H1 (cell line): Measurements from ENCODE around the gene CAPN6. TPM values are rescaled to one million over a fixed set of nuclear protein-coding genes. Genes with fewer than 3 reads are reported as not detected.

Source experiments
- CTCF ChIA-PET: fragments of 300-600 bp; sonication (Branson Sonifier 250); formaldehyde crosslinking; loops from one replicate; lab custom pipeline; 2021; ENCODE audit not compliant: partially characterized antibody; lab: Charles Lee
- POLR2A ChIA-PET: fragments of 300-600 bp; sonication (Branson Sonifier 250); formaldehyde crosslinking; loops from one replicate; lab custom pipeline; 2021; ENCODE audit warnings: inconsistent platforms; ENCODE audit not compliant: partially characterized antibody; lab: Charles Lee
- DNase-seq, 2 experiments: peaks; one replicate each; pipeline versions ENCODE4 v3.0.0 to v3.0.0-alpha.2; 2010 to 2022; ENCODE audit warnings: low spot score in 2 of 2, low read depth in 1 of 2, mixed read lengths in 1 of 2
- FAIRE-seq: peaks from 2 replicates; lab custom pipeline; 2011; peaks lifted over from hg19 to GRCh38; lab: Jason Lieb, UNC
- H2AFZ ChIP-seq: 2 replicates; pipeline ENCODE4 v1.8.1; 2012; ENCODE audit warnings: low read length, inconsistent platforms
- H2AK5ac ChIP-seq: 2 replicates; pipeline ENCODE4 v1.6.1; 2013; ENCODE audit warnings: low read depth, low read length
- H2BK120ac ChIP-seq: replicated peaks from 2 replicates; pipeline ENCODE3; 2013; ENCODE audit warnings: low read depth, low read length, inconsistent platforms
- H2BK12ac ChIP-seq: 2 replicates; pipeline ENCODE4 v1.6.1; 2013; ENCODE audit warnings: low read depth, low read length
- H2BK15ac ChIP-seq: 2 replicates; pipeline ENCODE4 v1.6.1; 2013; ENCODE audit warnings: low read length
- H2BK20ac ChIP-seq: 2 replicates; pipeline ENCODE4 v1.6.1; 2013; ENCODE audit warnings: low read length
- H2BK5ac ChIP-seq: 2 replicates; pipeline ENCODE4 v1.6.1; 2013; ENCODE audit warnings: low read depth, low read length
- H3K14ac ChIP-seq: 2 replicates; pipeline ENCODE4 v1.6.1; 2013; ENCODE audit warnings: inconsistent platforms; ENCODE audit not compliant: insufficient read length
- H3K18ac ChIP-seq: 2 replicates; pipeline ENCODE4 v1.6.1; 2013; ENCODE audit warnings: low read length; ENCODE audit errors: extremely low read depth
- H3K23ac ChIP-seq: 2 replicates; pipeline ENCODE4 v1.6.1; 2013; ENCODE audit warnings: inconsistent platforms; ENCODE audit not compliant: insufficient read length
- H3K23me2 ChIP-seq: 2 replicates; pipeline ENCODE4 v1.6.1; 2013; ENCODE audit warnings: low read depth, low read length
- H3K27ac ChIP-seq: 2 replicates; pipeline ENCODE4 v1.6.1; 2011; ENCODE audit warnings: low read depth, low read length, inconsistent platforms
- H3K27me3 ChIP-seq, 4 experiments: replicated peaks in 1 of 4; 1 replicate in 1 of 4; 2 replicates in 3 of 4; pipeline versions ENCODE4 v1.6.1 to v1.8.1; 2011 to 2013; ENCODE audit warnings: low read length in 3 of 4, mild to moderate bottlenecking in 3 of 4, inconsistent platforms in 2 of 4, mixed read lengths in 2 of 4, moderate library complexity in 1 of 4; ENCODE audit not compliant: control insufficient read depth in 3 of 4, insufficient read depth in 3 of 4; ENCODE audit errors: extremely low read depth in 1 of 4
- H3K36me3 ChIP-seq, 4 experiments: 2 replicates each; pipeline versions ENCODE4 v1.6.1 to v1.8.1; 2011 to 2013; ENCODE audit warnings: mild to moderate bottlenecking in 4 of 4, low read length in 3 of 4, moderate library complexity in 2 of 4, control low read depth in 1 of 4, inconsistent platforms in 1 of 4; ENCODE audit not compliant: insufficient read depth in 4 of 4, control insufficient read depth in 2 of 4
- H3K4ac ChIP-seq: replicated peaks from 2 replicates; pipeline ENCODE3; 2013; ENCODE audit warnings: low read length, low read depth, mixed read lengths, inconsistent platforms; ENCODE audit not compliant: insufficient read length
- H3K4me1 ChIP-seq, 4 experiments: replicated peaks in 1 of 4; 1 replicate in 1 of 4; 2 replicates in 3 of 4; pipeline versions ENCODE4 v1.6.1 to v1.8.1; 2011 to 2013; ENCODE audit warnings: low read length in 3 of 4, inconsistent platforms in 2 of 4, mixed read lengths in 1 of 4; ENCODE audit not compliant: insufficient read depth in 4 of 4, control insufficient read depth in 3 of 4
- H3K4me2 ChIP-seq, 2 experiments: 2 replicates each; pipeline versions ENCODE4 v1.6.1 to v1.8.1; 2011 to 2013; ENCODE audit warnings: low read depth in 2 of 2, low read length in 2 of 2, control low read depth in 1 of 2, inconsistent platforms in 1 of 2, mild to moderate bottlenecking in 1 of 2; ENCODE audit not compliant: insufficient read depth in 1 of 2
- H3K4me3 ChIP-seq, 4 experiments: fragments of 200-600, 300-600 bp in 1 of 4; sonication (generic), shearing (Covaris generic), sonication (Bioruptor Twin) in 1 of 4; 2 replicates each; pipeline versions ENCODE4 v1.5.1 to v1.8.1; 2011 to 2016; ENCODE audit warnings: low read length in 4 of 4, low read depth in 3 of 4, control low read depth in 2 of 4, inconsistent platforms in 2 of 4, mild to moderate bottlenecking in 2 of 4, mixed read lengths in 1 of 4, moderate library complexity in 1 of 4; ENCODE audit not compliant: insufficient read depth in 2 of 4; ENCODE audit errors: extremely low read depth in 1 of 4
- H3K56ac ChIP-seq: replicated peaks from 2 replicates; pipeline ENCODE3; 2013; ENCODE audit warnings: low read depth, mild to moderate bottlenecking, mixed read lengths, low read length, inconsistent platforms; ENCODE audit not compliant: insufficient read length
- H3K79me1 ChIP-seq: 2 replicates; pipeline ENCODE4 v1.6.1; 2013; ENCODE audit warnings: low read depth, low read length, control low read depth
- H3K79me2 ChIP-seq, 2 experiments: 2 replicates each; pipeline versions ENCODE4 v1.6.1 to v1.8.1; 2012 to 2013; ENCODE audit warnings: low read length in 2 of 2, mild to moderate bottlenecking in 2 of 2, inconsistent platforms in 1 of 2; ENCODE audit not compliant: insufficient read depth in 2 of 2, control insufficient read depth in 1 of 2
- H3K9ac ChIP-seq, 4 experiments: replicated peaks in 1 of 4; 1 replicate in 1 of 4; 2 replicates in 3 of 4; pipeline versions ENCODE4 v1.6.1 to v1.8.1; 2011 to 2013; ENCODE audit warnings: low read depth in 3 of 4, low read length in 3 of 4, control low read depth in 2 of 4, mild to moderate bottlenecking in 2 of 4, moderate library complexity in 2 of 4, inconsistent platforms in 1 of 4; ENCODE audit errors: extremely low read depth in 1 of 4
- H3K9me3 ChIP-seq, 2 experiments: 2 replicates each; pipeline versions ENCODE4 v1.6.1 to v1.8.1; 2012 to 2013; ENCODE audit warnings: mild to moderate bottlenecking in 2 of 2, moderate library complexity in 2 of 2, control low read depth in 1 of 2, inconsistent platforms in 1 of 2, low read depth in 1 of 2, low read length in 1 of 2, mixed read lengths in 1 of 2; ENCODE audit not compliant: insufficient read depth in 2 of 2
- H4K20me1 ChIP-seq, 2 experiments: replicated peaks in 1 of 2; 2 replicates each; pipeline versions ENCODE3 to v1.8.1; 2011 to 2013; ENCODE audit warnings: inconsistent platforms in 2 of 2, low read length in 2 of 2, mild to moderate bottlenecking in 1 of 2; ENCODE audit not compliant: insufficient read depth in 2 of 2, control insufficient read depth in 1 of 2
- H4K5ac ChIP-seq: 2 replicates; pipeline ENCODE4 v1.6.1; 2013; ENCODE audit warnings: low read length, low read depth, mixed read lengths, inconsistent platforms; ENCODE audit not compliant: insufficient read length
- H4K8ac ChIP-seq: 2 replicates; pipeline ENCODE4 v1.8.0; 2013; ENCODE audit warnings: mild to moderate bottlenecking, moderate library complexity, low read length, inconsistent platforms; ENCODE audit not compliant: insufficient read depth; ENCODE audit errors: extremely low read depth
- H4K91ac ChIP-seq: replicated peaks from 2 replicates; pipeline ENCODE3; 2013; ENCODE audit warnings: low read length, mixed read lengths, inconsistent platforms; ENCODE audit not compliant: insufficient read length
- BRCA1 ChIP-seq: IDR thresholded peaks from 2 replicates; pipeline ENCODE4 v1.6.1; 2012; ENCODE audit warnings: low read depth, low read length, improper control_type of control experiment
- KDM5A ChIP-seq: fragments of 200-600 bp; IDR thresholded peaks from 2 replicates; pipeline ENCODE4 v1.7.1; 2012; ENCODE audit warnings: mild to moderate bottlenecking, low read length, inconsistent platforms, mixed read lengths
- RBBP5 ChIP-seq: IDR thresholded peaks from 2 replicates; pipeline ENCODE4 v1.7.1; 2012; ENCODE audit warnings: low read depth, mild to moderate bottlenecking, inconsistent platforms, low read length, moderate library complexity, borderline replicate concordance
- RXRA ChIP-seq: IDR thresholded peaks from 2 replicates; pipeline ENCODE4 v1.6.1; 2011; ENCODE audit warnings: low read depth, mild to moderate bottlenecking, low read length, moderate library complexity; ENCODE audit not compliant: insufficient read depth
- SRF ChIP-seq: IDR thresholded peaks from 2 replicates; pipeline ENCODE4 v1.6.1; 2011; ENCODE audit warnings: mild to moderate bottlenecking, low read depth, low read length, moderate library complexity
- TAF7 ChIP-seq: optimal IDR thresholded peaks from 2 replicates; pipeline ENCODE3; 2011; ENCODE audit warnings: low read depth, mild to moderate bottlenecking, inconsistent platforms, low read length, moderate library complexity, borderline replicate concordance
- WGBS, 2 experiments: shearing (Covaris generic) in 1 of 2; methylation state at CpG; one replicate each; pipeline versions ENCODE4 v1.1.6 to v1.1.7; 2013 to 2015; ENCODE audit warnings: low lambda C conversion rate in 2 of 2, mixed read lengths in 2 of 2, inconsistent platforms in 1 of 2, low coverage in 1 of 2, missing lambda C conversion rate in 1 of 2; ENCODE audit not compliant: insufficient replicate concordance in 2 of 2, insufficient coverage in 1 of 2, insufficient read length in 1 of 2; ENCODE audit errors: extremely low coverage in 1 of 2, missing lambda C conversion rate in 1 of 2; 5-methylcytosine and 5-hydroxymethylcytosine counted together
- polyA plus RNA-seq, 7 experiments: library from polyadenylated mRNA; depleted of rRNA in 3 of 7; stranded (reverse) in 5 of 7; unstranded in 2 of 7; fragments of >200 nt in 5 of 7; fragments of 200-250 nt in 2 of 7; gene quantifications; 1 replicate in 5 of 7; 2 replicates in 1 of 7; 4 replicates in 1 of 7; pipeline versions ENCODE4 v1.2.1 to v1.2.3, GENCODE V29; 2011 to 2013; ENCODE audit warnings: missing spikeins in 2 of 7, mixed read lengths in 2 of 7
- total RNA-seq: library from RNA; stranded (reverse); fragmentation: NEBNext Ultra II Directional; extraction: Animal tissue kit (Norgen Biotek cat#: 25700); gene quantifications from 2 replicates; pipeline ENCODE4 v1.2.1, GENCODE V29; 2021
- TF ChIP-seq, protein P1 (sequence below): IDR thresholded peaks from 2 replicates; pipeline ENCODE4 v1.6.1; 2012; ENCODE audit warnings: inconsistent platforms

CAPN6 gene
- total and polyA plus RNA-seq, 2 of the 8 experiments (the other 6 are each of a cell fraction or from before 2014, with no cell fraction given), result 5.3 to 10.6 TPM

GRCh38 chrX:111283446-111283845 is 13.2 kb upstream of the CAPN6 start:
- 100% methylated on average over 2 of the region's 2 CpGs; no CpG with 5 or more reads in 1 of the 2 experiments for WGBS, 2 experiments
- ChIA-PET POLR2A (no interaction called here), CTCF (interaction anchor here (2.1 kb wide), 1 partner anchor 8 kb away, joined by 6 read pairs; no protein-coding TSS in a partner anchor)
- Histone ChIP-seq H4K5ac (no peak overlapping the region), H2BK20ac (no peak overlapping the region), H4K91ac (no peak overlapping the region), H3K23ac (no peak overlapping the region), H3K18ac (no peak overlapping the region), H3K56ac (no peak overlapping the region), H3K36me3 (no peaks in the 10 kb centered on the region), H2BK12ac (no peak overlapping the region), H3K9ac (no peak overlapping the region), H2AK5ac (no peak overlapping the region), H2BK5ac (no peak overlapping the region), H3K79me2 (no peaks in the 10 kb centered on the region), H4K8ac (no peak overlapping the region), H3K27me3 (no peaks in the 10 kb centered on the region), H4K20me1 (no peaks in the 10 kb centered on the region), H2BK120ac (no peak overlapping the region), H3K79me1 (no peaks in the 10 kb centered on the region), H3K14ac (no peak overlapping the region), H2AFZ (no peak overlapping the region), H2BK15ac (no peak overlapping the region), H3K4me2 (no peak overlapping the region), H3K4me1 (no peaks in the 10 kb centered on the region), H3K4me3 (no peak overlapping the region), H3K4ac (no peak overlapping the region), H3K27ac (no peak overlapping the region), H3K9me3 (no peaks in the 10 kb centered on the region), H3K23me2 (no peaks in the 10 kb centered on the region)
- TF ChIP-seq, protein P1, sequence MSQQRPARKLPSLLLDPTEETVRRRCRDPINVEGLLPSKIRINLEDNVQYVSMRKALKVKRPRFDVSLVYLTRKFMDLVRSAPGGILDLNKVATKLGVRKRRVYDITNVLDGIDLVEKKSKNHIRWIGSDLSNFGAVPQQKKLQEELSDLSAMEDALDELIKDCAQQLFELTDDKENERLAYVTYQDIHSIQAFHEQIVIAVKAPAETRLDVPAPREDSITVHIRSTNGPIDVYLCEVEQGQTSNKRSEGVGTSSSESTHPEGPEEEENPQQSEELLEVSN, result no peak
- TF ChIP-seq KDM5A (no peak), BRCA1 (no peak), RBBP5 (no peak), SRF (no peak), TAF7 (no peak), RXRA (no peak)
- no peak for FAIRE-seq
- DNase-seq, result no peak
